ENCODE data around the gene KCNH1.

Gene KCNH1

GRCh38 chr1:210702506-210702905 is 431.4 kb downstream of the KCNH1 start:
- TF ChIP-seq, protein P1, sequence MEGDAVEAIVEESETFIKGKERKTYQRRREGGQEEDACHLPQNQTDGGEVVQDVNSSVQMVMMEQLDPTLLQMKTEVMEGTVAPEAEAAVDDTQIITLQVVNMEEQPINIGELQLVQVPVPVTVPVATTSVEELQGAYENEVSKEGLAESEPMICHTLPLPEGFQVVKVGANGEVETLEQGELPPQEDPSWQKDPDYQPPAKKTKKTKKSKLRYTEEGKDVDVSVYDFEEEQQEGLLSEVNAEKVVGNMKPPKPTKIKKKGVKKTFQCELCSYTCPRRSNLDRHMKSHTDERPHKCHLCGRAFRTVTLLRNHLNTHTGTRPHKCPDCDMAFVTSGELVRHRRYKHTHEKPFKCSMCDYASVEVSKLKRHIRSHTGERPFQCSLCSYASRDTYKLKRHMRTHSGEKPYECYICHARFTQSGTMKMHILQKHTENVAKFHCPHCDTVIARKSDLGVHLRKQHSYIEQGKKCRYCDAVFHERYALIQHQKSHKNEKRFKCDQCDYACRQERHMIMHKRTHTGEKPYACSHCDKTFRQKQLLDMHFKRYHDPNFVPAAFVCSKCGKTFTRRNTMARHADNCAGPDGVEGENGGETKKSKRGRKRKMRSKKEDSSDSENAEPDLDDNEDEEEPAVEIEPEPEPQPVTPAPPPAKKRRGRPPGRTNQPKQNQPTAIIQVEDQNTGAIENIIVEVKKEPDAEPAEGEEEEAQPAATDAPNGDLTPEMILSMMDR (conservative IDR thresholded peaks at IDR 0.05; ENCODE audit: control insufficient read depth, insufficient read depth, low read depth, low read length), result no peak
- DNase-seq (ENCODE audit: low read depth), result no peak
- no peak overlapping the region for H3K4me3 ChIP-seq (ENCODE audit: control insufficient read depth, low read depth, low read length)

DNA sequence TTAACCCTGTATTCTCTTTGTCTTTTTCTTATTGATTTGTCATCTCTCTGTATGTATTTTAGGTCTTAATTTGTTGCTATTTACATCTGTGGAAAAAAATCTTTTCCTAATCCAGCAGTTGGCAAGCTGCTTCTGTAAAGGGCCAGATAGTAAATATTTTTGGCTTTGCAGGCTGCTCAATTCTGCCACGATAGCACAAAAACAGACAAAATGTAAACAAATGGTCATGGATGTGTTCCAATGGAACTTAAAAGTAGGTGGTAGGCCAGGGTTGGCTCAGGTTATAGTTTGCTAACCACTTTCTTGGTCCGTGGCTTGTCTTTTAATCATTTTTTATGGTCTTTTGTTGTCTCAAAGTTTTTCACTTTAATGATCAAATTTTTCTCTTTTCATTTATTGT is 433.4 kb downstream of the KCNH1 start:
- no peak for DNase-seq (ENCODE audit: low read depth)
- TF ChIP-seq, protein P1 (conservative IDR thresholded peaks at IDR 0.05; ENCODE audit: control insufficient read depth, insufficient read depth, low read depth, low read length), result no peak
- H3K4me3 ChIP-seq (ENCODE audit: control insufficient read depth, low read depth, low read length), result no peak overlapping the region

- H3K4me3 ChIP-seq (ENCODE audit: control insufficient read depth, low read depth, low read length), result no peak overlapping the region
- TF ChIP-seq, protein P1 (conservative IDR thresholded peaks at IDR 0.05; ENCODE audit: control insufficient read depth, insufficient read depth, low read depth, low read length), result no peak
- DNase-seq (ENCODE audit: low read depth), result no peak
These were observed 433.9 kb downstream of the KCNH1 start for GRCh38 chr1:210700083-210700482.

- no peak overlapping the region for H3K4me3 ChIP-seq (ENCODE audit: control insufficient read depth, low read depth, low read length)
These were observed 435.3 kb downstream of the KCNH1 start for GRCh38 chr1:210698661-210699060.

DNA sequence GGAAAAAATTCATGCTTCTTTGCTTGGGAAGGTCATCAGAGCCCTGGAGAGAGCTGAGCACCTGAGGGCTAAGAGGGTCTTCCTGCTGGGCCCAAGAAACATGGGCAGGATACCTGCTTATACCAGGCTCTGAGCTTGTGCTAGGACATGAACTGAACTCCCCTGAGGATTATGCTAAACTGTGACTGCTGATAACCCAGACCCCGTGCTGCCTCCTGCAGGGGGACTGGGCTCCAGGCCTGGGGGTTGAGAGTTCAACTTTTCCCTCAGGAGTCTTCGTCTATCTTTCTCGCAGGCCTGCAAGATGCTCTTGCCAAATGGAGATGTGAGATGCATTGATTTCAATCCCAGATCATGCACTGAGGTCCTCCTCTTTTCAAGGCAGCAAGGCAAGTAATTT is 436.8 kb downstream of the KCNH1 start:
- TF ChIP-seq, protein P1 (conservative IDR thresholded peaks at IDR 0.05; ENCODE audit: control insufficient read depth, insufficient read depth, low read depth, low read length), result no peak
- H3K4me3 ChIP-seq (ENCODE audit: control insufficient read depth, low read depth, low read length), result no peak overlapping the region
- DNase-seq (ENCODE audit: low read depth), result no peak

More at GRCh38 chr1:210698661-210699060, 435.3 kb downstream of the KCNH1 start:
- TF ChIP-seq, protein P1 (conservative IDR thresholded peaks at IDR 0.05; ENCODE audit: control insufficient read depth, insufficient read depth, low read depth, low read length), result no peak
- no peak for DNase-seq (ENCODE audit: low read depth)

DNA sequence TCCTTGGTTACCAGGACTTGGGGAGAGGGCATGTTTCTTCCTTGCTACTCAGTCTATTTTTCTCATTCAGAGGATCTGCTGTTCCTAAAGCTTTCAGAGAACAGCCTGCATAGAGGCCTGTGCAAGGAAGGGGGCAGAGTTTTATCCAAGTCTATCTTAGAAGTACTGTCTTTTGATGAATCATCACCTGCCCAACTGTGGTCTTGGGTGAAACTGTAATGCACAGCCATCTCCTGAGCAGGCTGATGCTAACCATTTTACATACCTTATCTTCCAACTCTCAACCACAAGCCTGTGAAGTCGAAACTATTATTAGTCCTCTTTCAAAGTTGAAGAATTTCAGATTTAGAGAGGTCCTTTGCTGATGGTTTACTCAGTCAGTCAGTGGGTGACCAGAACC is 437.2 kb downstream of the KCNH1 start:
- DNase-seq (ENCODE audit: low read depth), result no peak
- no peak overlapping the region for H3K4me3 ChIP-seq (ENCODE audit: control insufficient read depth, low read depth, low read length)
- TF ChIP-seq, protein P1 (conservative IDR thresholded peaks at IDR 0.05; ENCODE audit: control insufficient read depth, insufficient read depth, low read depth, low read length), result no peak

DNA sequence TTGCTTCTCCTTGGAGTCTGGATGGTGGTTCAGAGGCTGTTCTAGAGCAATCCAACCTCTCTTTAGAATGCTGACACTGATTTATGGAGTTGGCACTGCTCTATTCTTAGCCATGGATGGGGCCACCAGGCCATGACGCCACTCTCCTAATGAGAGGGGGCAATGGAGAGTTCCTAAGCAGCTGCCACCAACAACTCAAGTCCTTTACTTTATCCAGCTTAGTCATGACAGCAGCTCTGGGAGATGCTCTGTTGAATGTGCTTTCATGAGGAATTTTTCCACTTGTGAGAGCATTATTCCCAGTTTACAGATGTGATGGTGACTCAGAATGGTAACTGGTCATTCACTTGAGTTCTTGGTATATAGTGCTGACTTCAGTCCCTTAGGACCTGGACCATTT is 438.9 kb downstream of the KCNH1 start:
- DNase-seq (ENCODE audit: low read depth), result no peak
- TF ChIP-seq, protein P1 (conservative IDR thresholded peaks at IDR 0.05; ENCODE audit: control insufficient read depth, insufficient read depth, low read depth, low read length), result no peak
- no peak overlapping the region for H3K4me3 ChIP-seq (ENCODE audit: control insufficient read depth, low read depth, low read length)
